Measurements from ENCODE around the gene PCSK7.

The PCSK7 gene

DNA sequence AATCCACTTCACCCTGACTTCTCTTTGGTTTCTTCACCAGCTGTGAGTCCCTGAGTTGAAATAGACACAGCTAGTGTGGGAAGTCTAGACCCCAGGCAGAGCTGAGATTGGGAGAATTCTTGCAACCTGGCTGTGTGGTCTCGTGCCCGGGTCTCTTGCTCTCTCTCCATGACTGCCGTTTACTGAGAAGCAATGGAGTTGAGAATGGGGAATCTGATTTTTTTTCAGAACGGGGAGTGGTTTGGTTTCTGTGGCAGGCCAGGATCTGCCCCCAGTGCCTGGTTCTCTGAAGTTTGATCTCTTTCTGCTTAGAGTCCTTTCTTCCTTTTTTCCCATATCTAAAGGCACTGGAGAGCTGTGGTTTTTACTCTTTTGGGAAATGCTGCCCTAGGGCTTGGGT, 51.9 kb downstream of the PCSK7 start:
- DNase-seq: no peak

DNA sequence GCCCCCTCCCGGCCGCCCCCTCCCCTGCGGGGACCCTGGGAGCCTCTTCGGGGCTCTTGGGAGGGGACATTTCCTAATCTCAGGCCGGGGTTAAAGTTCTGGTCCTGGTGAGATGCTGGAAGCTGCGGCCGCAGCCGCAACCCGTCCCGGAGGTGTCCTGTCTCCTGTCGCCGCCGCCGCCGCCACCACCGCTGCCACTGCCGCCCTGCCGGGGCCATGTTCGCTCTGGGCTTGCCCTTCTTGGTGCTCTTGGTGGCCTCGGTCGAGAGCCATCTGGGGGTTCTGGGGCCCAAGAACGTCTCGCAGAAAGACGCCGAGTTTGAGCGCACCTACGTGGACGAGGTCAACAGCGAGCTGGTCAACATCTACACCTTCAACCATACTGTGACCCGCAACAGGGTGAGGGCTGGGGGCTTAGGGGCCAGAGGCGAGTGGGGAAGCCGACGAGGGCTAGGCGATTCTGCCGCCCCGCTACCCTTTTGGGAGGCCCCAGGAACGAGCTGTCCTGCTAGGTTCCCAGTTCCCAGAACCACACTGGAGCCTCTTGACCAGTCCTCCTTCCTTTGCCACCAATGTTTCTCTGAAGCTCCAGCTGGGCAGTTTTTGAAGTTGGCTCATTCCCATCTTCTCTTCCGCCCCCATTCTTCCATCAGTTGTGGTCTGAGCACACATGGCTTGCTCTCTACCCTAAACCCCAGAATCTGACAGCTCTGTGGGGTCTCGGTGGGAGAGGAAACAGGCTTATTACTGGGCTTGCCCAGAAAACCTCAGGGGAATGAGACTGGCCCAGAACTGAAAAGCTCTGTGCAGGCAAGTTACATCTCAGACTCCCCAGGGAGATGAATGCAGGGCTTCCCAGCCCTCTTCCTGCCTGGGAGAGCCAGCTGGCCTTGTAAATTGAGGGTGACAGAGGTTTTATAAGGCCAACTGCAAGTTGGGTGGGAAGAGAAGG, 52.5 kb downstream of the PCSK7 start:
- peak; percentile 17 to 27 for DNase-seq

DNA sequence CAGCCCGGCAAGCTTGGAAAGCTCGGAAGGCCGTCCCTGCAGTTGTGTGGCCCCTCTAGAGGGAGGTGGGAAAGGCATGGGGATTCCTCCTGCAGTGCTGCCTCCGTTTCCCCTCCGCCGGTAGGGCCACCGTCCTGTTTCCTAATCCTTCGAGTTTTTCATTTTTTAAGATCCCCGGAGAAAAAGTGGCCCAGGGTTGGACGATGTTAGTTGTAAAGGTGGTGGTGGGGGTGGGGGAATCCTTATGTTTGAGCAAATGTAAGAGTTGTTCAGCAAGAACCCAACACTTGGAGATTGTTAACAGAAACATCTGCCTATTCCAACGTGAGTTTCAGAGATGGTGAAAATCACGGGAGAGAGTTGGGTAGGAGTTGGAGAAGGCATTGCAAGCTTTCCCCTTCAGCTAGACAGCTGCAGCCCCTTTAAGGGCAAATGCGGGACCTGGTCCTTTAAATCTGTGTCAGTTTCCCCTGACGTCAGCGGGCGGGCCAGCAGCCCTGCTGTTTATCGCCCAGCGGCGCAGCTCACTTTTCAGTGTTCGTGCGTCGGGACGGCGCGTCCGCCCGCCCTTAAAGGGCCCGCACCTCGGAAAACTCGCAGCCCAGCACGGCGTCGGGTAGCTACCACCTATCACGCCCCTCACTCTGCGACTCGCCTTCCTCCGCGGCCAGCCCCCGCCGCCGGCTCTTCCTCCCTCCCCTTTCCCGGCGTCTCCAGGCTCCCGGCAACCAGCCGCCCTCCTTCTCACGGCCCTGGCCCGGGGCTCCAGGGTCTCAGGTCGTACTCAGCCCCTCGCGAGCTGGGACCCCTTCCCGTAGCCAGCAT, 53.5 kb downstream of the PCSK7 start, which contains the start of gene SIDT2:
Gene SIDT2, plus strand, starts transcription at position 534 of the 825 bp plus-strand sequence. CDS start 521 bp downstream, outside the sequence.
- DNase-seq: peak; percentile 81 to 82

DNA sequence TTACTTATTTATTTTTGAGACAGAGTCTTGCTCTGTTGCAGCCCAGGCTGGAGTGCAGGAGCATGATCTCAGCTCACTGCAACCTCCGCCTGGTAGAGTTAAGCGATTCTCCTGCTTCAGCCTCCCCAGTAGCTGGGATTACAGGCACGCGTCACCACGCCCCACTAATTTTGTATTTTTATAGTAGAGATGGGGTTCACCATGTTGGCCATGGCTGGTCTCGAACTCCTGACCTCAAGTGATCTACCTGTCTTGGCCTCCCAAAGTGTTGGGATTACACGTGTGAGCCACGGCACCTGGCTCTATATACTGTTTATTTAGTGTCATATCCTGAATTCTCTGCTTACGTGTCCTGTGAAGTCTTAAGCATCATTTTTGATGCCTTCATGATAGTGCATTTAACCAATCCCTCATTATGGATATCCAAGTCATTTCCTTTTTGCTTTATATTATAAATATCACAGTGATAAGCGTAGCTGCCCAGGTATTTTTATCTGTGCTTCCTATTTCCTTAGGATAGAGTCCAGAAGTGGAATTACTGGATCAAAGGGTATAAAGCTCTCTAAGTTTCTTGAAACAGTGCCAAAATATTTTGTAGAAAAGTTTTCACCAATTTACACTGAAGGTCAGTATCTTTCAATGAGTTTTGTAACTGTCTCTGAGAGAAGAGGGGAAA, 54.2 kb downstream of the PCSK7 start:
- DNase-seq: no peak

DNA sequence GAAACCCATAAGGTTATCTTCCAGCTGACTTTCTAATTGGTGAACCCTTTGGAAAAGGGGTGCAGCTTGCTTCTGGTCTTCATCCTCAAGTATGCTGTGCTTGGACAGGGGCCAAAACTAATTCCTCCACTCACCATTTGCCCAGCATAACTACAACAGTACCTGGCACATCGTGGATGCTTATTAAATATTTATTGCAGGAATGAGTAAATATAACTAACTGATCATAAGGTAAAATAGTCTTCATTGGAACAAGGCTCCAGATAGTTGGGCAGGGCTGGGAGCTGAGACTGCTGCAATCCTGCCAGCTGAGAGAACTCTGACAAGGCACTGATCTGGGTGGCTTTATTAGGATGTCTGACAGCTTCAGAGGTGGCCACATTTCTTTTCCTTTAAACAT, 55.7 kb downstream of the PCSK7 start:
- DNase-seq: no peak

DNA sequence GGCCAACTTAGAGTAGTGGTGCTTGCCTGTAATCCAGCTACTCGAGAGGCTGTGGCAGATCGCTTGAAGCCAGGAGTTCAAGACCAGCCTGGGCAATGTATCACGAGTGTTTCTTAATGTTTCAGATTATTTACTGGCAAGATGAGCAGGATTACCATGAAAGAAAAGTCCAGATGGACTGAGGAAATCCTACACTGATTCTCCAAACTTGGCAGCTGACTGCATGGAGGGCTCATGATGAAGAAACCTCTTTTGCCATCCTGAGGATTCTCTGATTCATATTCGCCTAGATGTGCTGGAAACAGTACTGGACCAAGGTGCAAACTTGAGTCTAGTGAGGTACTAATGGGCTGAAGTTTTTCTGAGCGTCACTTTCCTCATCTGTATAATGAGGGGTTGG, 56.1 kb downstream of the PCSK7 start:
- no peak for DNase-seq

DNA sequence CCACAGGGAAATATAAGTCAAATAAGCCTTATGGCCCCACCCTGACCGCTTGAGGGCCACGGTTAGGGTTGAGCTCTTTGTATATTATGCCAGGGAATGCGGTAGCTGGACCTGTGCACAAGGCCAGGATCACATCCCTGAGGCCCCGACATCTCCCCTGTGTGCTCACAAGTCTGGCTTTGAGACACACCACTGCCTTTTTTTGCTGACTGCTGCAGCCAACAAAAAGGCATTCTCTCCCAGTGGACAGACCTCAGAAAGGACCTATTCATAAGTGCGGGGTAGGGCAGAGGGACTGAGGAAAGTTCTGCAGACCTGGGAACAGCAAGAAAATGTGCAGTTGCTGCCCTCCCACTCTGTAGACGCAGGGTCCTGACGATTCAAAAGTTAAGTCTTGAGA, 56.8 kb downstream of the PCSK7 start:
- DNase-seq: no peak

DNA sequence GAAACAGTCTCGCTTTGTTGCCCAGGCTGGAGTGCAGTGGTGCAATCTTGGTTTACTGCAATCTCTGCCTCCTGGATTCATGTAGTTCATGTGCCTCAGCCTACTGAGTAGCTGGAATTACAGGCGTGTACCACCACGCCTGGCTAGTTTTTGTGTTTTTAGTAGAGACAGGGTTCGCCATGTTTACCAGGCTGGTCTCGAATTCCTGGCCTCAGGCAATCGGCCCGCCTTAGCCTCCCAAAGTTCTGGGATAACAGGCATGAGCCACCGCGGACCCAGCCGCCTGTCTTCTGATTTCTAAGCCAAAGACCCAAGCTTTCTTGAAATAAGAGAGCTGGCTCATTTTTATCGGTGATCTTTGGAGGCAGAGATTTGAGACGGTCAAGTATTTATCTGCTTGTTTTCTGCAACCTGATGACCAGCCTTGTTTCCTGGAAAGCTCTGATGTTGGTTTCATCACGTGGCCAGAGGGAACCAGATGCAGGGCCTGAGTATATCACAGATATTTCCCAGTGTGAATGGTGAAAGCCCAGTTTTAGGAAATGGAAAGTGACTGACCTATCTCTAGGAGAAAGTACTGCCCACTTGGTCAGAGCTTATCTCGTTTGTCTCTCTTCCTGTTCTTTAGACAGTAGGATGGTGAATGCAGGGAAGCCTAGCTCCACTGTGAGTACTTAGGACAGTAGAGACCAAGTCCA, 59.0 kb downstream of the PCSK7 start:
- DNase-seq: no peak

DNA sequence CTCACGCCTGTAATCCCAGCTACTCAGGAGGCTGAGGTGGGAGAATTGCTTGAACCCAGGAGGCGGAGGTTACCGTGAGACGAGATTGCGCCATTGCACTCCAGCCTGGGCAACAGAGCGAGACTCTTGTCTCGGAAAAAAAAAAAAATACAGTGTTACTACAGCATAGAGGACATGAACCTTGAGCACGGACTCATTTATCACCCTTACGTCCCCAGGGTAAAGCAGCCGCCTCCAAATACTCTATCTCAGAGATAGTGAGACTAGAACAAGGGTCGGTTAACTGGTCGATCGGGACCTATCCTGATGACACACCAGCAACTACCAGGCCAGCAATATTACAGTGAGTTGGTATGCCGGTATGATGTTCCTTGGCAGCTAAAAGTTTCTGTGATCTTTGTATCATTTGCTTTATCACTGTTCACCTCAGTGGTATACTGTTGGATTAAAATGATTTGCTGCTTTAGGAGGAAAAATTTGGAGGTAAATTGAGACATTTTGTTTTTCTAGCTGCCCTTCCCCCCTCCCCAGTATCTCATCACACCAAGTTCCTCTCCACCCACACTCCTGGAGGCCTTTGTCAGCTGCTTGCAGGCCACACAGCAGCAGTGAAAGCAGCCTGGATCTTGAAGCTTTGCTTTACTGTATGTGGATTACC, 60.3 kb downstream of the PCSK7 start:
- DNase-seq: no peak

DNA sequence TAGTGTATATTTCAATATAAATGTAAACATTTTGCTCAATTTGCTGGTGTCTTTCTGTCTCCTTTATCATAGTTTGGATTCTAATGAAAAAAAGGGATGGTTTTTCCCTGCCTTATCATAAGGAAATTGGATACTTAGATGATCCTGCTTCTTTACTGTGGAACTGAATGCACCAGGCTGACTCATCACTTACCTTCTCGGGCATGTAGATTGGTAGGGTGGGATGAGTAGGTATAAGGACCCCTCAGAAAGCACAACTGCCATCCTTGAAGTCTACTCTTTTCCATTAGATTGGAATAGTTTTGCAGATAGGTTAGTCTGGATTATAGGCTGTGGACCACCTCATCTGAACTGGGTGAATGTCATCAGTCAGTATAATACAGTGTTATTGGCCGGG, 60.9 kb downstream of the PCSK7 start:
- DNase-seq: no peak

DNA sequence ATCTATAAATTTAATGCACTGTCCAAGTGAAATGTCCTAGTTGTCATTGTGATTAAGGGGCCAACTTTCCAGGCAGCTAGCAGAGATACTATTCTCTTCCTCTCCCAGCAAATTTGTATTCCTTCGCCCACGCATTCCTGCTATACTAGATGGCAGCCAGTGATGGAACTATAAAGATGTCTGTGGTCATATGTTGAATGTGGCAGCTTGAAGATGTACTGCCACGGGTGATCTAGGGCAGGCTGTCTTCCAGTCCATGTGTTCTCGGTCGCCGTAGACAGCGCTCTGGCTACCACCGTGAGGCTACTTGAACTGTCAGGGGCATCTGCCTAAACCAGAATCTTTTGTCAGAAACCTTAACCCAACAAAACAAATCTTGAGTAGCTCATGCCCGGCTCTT, 61.7 kb downstream of the PCSK7 start:
- DNase-seq: no peak

DNA sequence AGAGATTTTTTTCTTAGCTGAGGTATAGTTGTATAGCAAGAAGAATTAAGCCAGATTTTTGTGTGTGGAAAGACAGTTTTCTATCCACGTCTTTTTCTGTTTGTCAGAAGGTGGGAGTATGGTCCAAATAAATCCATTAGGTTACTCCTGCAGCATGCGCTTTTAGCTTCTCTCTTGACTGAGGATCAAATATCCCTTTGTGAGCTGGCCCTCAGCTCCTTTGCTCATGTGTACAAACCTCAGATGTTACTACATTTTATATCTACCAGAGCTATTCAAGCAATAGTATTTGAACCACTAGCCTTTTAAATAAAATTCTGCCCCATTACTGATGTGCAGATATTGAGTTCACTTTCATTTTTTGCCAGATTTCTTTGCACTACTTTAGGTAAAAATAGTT, 62.1 kb downstream of the PCSK7 start:
- no peak for DNase-seq

DNA sequence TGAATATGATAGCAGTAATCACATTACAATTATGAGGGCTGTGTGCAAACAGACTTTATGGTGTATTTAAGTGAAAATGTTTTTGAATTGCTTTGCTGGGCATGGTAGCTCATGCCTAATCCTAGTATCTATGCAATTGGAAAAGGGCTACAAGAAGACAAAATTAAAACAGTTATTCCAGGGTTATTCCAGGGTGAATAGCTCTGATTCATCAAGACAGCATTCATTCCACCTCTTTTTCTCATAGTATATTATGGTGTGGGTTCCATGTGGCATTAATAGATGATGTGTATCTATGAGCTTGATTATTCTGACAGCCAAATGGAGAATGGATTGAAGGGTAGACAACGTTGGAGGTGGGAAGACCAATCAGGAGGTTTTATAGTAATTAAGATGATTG, 65.4 kb downstream of the PCSK7 start:
- no peak for DNase-seq

DNA sequence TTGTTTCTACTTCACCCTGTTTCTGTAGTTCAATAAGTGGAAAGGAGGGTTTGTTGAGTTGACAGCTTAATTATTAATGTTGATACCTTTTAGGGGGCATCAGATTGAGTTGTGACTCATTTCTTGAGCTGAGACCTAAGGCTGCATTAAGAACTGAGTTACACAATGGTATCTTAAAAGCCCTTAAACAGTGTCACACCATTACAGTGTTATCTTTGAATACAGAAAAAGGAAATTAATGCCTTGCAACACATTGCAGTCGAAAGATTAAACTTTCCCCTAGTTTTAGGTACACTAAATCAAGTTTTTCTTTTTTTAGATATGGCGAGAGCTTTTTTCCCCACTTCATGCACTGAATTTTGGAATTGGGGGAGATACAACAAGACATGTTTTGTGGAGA, 71.0 kb downstream of the PCSK7 start:
- no peak for DNase-seq

DNA sequence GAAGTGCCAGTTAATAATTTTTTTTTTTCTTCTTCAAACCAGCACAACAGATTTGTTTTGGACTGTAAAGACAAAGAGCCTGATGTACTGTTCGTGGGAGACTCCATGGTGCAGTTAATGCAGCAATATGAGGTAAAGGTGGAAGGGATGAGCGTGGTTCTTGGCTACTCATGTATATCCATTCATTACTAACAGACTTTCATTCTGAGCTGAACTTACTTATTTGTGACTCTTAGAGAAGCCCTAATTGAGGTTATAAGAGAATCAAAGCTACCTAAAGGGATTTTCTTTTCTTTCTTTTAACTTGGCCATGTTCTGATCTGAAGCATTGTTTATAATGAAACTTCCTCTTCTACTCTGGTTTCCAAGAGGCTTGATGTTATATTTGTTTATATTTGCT, 72.0 kb downstream of the PCSK7 start:
- no peak for DNase-seq

DNA sequence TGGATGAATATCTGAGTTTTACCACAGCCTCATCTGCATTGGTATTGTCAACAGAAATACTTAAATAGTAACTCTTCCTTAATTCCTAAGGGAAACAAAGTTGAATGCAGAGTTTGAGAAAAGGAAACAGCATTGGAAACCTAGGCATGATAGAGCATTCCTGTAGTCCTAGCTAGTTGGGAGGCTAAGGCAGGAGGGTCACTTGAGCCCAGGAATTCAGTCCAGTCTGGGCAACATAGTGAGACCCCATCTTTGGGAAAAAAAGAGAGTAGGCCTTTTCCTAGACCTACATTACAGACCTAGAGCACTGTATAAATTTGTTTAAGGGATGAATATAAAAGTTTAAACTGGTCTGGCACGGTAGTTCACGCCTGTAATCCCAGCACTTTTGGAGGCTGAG, 74.4 kb downstream of the PCSK7 start:
- no peak for DNase-seq

DNA sequence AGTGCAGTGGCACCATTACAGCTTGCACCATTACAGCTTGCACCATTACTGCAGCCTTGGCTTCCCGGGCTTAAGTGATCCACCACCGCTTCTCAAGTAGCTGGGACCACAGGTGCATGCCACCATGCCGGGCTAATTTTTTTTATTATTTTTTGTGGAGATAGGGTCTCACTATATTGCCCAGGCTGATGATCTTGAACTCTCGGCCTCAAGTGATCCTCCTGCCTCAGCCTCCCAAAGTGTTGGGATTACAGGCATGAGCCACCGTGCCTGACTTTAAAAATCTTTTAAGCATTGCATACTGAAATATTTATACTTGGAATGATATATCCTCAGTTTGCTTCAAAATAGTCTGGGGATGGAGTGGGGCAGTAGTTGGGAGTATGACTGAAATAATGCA, 77.4 kb downstream of the PCSK7 start:
- DNase-seq: no peak

All from activated CD4-positive, alpha-beta T cell treated with anti-CD3 and anti-CD28 coated beads, Interleukin-2, amount 50 U/mL, for 4 hours (primary cell).